Dermis blood vessel endothelial cell (primary cell): ENCODE measurements around the gene GRB2. TPM values are rescaled to one million over a fixed set of nuclear protein-coding genes. Genes with fewer than 3 reads are reported as not detected.
"Not testable (repeated sequence)": the region's sequence is repeated elsewhere in the genome, so short reads cannot be mapped to it uniquely, and the experiment has no call there.

ENCODE experiments used
- DNase-seq: peaks from one replicate; pipeline ENCODE4 v3.0.0; 2010
- total RNA-seq: library from RNA; depleted of rRNA; stranded (reverse); fragments of >200 nt; gene quantifications from 2 replicates; pipeline ENCODE4 v1.2.3, GENCODE V29; 2014

The GRB2 gene
- total RNA-seq, 1 donor from 2014 or later, result 91.2 TPM

DNA sequence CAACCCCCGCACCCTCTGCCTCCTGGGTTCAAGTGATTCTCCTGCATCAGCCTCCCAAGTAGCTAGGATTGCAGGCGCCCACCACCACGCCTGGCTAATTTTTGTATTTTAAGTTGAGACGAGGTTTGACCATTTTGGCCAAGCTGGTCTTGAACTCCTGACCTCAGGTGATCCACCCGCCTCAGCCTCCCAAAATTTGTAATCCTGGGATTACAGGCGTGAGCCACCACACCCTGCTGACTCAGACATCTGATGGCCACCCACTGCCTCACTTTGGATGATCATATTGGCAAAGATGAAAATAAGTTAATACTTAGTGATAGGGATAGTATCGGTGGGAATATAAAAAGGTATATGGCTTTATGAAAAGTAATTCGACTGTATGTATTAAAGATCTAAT, 55.9 kb downstream of the GRB2 start:
- DNase-seq, result no peak

DNA sequence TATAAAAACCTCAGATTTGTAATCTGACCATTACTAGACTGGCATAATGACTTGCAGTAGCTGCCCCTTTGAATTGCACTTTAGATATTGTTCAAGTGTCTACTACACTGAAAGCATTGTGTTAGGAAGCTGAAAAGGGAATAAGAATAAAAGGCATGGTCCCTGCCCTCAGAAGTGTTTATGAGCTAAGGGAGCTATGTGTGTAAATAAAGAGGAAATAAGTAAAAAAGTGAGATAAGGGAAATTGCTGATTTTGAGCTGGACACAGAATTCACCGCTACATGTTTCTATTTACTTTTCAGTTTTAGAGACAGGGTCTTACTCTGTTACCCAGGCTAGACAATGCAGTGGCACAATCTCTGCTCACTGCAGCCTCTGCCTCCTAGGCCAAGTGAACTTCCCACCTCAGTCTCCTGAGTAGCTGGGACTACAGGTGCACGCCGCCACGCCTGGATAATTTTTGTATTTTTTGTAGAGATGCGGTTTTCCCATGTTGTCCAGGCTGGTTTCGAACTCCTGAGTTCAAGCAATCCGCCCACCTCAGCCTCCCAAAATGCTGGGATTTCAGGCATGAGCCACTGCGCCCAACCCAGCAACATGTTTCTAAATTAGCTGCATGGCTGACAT, 57.0 kb downstream of the GRB2 start:
- DNase-seq, result no peak

DNA sequence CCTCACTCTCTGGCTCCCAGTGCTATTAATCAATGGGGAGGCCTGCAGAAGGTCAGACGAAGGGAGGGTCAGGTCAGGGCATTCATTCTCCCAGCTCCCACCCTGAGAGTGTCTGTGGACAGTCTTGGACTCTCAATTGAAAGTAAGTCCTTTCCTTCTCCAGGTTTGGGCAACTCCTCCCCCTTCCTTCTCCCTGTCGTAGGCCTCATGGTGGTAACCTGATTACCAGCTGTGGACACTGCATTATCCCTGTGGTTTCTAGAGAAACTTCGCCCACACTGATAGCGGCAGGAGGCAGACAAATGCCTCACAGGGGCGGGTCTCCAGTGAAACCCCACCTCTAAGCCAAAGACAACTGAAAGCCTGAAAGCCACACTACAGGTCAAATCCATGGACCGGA, 58.6 kb downstream of the GRB2 start:
- no peak for DNase-seq

DNA sequence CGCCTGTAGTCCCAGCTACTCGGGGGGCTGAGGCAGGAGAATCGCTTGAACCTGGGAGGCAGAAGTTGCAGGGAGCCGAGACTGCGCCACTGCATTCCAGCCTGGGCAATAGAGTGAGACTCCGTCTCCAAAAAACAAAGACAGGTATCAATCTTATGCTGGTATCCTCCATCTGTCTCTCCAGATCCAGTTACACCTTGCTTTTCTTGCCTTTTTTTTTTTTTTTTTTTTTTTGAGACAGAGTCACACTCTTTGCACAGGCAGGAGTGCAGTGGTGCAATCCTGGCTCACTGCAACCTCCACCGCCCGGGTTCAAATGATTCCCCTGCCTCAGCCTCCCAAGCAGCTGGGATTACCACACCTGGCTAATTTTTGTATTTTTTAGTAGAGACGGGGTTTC, 59.1 kb downstream of the GRB2 start:
- not testable (repeated sequence) for DNase-seq

DNA sequence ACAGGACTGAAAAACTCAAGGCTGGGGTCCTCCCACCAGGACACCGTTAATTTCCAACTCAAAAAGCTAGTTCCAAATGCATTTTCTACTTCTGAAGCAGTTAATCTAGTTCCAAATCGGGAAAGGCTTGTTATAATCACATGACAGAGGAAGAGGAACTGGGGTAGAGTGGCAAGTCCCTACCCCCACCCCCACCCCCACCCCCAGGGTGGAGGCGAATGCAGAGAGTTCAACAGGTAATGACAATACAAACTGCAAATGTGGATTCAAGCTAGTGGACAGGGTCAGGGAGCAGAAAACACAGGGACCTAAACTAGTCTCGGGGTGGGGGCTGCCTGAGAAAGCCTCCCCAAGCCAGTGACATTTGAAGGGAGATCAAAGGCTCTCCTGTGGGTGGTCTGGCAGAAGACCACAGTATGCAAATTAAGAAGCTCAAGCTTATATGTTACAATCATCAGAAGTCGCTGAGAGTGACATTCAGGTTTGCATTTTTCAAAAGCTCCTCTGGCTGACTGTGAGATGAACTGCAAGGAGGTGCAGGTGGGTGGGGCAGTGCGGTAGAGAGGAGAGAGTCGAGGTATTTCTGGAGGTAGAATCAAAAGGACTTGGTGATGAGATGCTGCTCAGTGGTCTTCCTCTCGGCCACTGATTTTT, 59.8 kb downstream of the GRB2 start:
- no peak for DNase-seq

DNA sequence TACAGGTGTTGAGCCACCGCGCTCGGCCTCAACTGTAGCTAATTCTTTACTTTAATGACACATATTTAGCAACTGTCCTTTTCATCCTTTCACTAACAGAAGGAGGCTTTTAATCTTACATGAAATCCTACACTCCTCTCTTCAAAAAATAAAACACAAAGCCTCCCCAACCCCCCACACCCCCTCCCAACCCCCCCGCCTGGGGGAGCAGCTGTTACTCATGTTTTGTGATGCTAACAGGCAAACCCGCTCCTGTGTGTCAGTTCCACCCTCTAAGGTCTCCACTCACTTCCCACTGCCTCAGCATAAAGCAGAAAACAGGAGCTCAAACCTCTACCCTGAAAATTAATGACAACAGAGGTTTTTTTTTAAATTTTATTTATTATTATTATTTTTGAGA, 60.8 kb downstream of the GRB2 start:
- DNase-seq, result no peak

DNA sequence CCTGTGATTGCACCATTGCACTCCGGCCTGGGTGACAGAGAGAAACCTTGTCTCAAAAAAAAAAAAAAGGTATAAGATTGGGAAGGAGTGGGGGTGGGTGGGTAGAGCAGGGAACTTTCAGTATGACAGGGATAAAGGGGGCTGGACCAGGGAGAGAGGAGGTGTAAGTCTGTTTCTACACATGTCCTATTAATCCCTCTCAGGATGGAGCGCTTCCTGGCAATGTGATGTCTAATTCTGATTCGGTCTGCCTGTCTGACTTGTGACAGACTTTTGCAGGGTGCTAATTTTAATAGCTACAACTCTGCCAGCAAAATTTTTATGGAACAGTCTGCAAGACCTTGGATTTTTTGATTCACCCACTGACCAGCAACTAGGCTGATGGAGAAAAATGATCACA, 62.5 kb downstream of the GRB2 start:
- DNase-seq, result no peak

DNA sequence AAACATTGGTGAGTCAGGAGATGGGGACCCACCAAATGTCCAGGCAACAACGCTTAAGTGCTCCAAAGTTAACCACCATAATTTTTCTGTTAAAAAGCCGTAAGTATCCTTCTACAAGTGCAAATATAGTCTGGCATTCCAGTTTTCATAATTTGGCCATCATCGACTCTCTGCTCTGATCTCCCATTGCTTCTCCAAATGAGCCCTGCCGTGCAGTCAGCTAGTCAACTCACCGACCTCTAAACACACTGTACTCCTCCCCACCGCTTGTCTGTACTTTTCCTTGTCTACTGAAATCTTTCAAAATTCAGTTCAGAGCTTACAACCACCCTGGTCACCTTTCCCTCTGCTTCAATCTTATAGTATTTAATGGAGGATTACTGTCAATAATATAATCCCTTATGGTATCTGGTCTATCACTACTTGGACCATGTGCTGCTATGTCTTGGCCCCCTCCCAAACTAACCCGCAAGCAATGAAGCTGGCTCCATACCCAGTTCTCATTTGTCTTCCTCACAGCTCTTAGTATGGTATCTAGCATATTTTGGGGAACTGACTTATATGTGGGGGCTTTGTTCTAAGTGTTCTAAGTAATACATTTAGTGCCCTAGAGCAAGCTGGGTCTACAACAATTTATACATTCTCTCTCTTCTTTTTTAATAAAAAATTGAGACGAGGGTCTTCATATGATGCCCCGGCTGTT, 63.5 kb downstream of the GRB2 start:
- no peak for DNase-seq

DNA sequence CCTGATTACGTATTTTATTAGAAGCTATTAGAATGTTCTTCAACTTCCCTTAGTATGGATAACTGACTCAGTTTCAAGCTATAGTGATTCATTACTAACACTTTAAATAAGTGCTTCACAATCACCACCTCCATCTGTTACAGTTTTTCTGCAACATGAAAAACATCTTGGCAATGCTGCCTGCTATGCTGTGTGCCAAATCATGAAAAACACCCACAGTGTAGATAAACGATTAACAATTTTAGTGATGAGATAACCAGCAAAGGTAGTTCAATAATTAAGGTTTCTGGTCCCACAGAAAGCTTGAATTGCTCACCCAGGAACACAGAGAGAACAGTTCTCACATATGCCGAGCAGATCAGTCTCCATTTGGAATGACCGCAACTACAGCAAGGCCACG, 64.8 kb downstream of the GRB2 start:
- DNase-seq, result no peak

DNA sequence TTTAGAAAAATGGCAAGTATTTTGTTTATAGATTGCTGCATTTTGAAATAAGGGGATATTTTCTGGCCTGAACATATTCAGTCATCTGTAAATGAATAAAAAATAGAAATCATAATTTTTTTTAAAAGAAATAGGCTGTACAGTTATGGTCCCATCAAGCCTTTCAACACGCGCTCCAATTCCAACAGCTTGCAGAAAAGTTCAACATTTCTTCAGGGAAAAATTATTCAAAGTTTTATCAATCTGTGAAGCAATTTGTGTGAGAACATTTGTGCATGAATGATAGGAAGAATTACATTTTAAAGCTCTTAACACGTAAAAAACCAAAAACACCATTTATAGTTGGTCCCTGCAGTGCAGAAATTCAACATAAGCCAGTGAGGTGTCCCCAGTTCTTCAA, 65.5 kb downstream of the GRB2 start:
- no peak for DNase-seq

DNA sequence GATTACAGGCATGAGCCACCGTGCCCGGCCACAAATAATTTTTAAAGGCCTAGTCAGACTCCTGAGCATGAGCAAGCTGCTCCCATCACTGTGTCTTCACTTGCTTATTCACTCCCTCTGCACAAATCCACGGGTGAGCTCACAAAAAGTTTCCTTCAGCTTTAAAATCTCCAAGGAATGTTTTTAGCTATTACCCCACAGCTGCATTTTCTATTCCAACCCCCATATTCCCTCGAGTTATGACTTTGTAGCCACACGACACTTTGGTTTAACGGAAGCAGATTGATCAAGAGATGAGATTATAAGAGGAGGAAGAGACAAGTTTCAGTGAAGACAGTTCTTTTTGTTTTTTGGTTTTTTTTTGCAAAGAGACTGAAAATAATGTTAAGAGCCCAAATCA, 67.1 kb downstream of the GRB2 start:
- no peak for DNase-seq

DNA sequence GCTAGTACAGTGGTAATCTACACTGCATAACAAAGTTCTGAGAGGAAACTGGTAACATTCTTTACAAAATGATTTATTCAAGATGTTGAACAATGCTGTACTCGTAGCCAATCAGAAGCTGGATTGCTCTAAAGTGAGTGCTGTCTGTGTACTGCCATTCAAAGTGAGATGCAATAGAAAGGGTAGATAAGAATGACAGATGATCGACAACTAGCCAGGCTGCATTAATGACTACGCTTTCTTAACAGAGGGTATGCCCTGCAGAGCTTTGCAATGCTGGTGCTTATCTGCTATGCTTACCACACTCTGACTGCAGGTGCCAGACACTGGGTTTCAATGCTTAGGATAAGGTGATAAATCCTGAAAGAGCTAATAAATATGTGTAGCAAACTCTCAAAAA, 70.2 kb downstream of the GRB2 start:
- no peak for DNase-seq

DNA sequence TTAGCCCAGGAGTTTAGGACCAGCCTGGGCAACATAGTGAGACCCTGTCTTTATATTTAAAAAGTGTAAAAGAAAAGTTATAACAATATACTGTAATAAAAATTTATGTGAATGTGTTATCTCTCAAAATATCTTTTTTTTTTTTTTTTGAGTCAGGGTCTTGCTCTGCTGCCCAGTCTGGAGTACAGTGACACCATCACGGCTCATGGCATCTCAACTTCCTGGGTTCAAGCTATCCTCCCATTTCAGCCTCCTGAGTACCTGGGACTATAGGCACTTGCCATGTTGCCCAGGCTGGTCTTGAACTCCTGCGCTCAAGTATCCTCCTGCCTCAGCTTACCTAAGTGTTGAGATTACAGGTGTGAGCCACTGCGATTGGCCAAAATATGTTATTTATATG, 70.8 kb downstream of the GRB2 start:
- no peak for DNase-seq

DNA sequence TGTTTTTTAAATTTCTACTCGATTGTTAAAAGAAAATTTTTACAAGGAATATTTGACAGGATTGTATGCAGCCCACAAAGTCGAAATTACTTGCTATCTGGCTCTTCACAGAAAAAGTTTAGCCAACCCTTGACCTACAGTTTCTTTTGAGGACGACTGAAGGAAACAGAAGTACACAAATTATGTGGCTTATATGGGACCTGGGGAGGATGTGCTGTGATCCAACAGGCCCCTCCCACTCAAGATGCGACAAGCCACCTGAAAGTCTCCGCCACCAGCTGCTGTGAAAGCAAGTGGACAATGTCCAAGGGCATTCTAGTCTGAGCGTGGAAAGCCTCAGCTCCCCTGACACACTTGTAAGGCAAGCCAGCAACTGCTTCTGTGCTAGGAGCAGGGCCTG, 73.8 kb downstream of the GRB2 start:
- no peak for DNase-seq

DNA sequence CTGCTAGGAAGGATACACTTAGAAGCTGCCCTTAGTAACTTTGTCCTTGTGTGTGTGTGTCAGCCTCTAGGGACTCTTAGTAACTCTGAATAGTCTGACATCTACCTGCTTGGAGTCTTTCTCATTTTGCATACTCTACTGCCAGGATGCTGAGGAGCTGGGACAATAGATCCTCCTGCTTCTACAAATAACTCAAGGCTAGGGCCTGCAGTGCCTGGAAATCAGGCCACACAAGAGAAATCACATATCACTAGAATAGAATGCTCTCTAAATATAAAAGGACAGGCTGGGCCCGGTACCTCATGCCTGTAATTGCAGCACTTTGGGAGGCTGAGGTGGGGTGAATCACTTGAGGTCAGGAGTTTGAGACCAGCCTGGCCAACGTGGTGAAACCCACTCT, 77.7 kb downstream of the GRB2 start:
- no peak for DNase-seq

DNA sequence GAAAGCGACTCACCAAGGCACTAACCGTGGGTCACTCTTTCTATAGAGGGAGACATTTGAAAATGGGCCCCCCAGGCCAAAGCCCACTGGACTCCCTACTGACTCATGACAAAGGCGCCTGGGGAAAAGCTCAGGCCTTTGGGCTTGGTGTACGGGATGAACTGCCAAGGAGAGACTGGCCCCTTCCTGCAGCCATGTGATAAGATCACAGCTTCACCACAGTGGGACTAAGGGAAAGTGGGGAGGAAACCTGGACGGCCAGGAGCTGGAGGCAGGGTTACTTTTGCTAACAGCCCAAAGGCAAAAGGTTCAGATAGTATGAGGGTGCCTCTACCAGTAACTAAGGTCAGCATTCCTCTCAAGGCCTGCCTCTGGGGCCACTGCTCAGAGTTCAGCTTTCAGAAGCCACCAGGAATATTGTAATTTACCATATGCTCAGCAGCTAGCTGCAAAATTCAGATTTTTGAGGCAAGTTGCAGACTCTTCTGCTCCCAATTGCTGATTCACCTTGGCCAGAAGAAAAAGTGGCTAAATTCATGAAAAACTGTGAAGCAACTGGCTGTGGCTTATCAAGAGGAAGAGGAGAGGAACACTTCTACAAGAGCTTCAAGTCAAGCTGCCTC, 79.1 kb downstream of the GRB2 start:
- DNase-seq, result peak; percentile 69

DNA sequence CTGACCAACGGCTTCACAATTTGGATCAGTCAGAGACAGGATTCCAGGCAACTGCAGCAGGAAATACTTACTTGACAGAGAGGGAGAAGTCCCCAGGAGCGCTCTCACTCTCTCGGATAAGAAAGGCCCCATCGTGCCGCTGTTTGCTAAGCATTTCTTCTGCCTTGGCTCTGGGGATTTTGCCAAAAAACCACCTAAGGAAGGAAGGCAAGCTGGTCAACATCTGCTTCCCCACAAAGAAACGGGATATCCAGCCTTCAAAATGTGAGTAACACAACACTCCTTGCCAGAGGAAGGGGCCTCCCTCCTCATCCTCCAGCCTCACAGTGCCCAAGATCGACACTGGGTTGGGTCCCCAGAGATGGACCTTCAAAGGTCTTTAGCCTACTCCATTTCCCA, 79.7 kb downstream of the GRB2 start:
- peak; percentile 91 for DNase-seq

DNA sequence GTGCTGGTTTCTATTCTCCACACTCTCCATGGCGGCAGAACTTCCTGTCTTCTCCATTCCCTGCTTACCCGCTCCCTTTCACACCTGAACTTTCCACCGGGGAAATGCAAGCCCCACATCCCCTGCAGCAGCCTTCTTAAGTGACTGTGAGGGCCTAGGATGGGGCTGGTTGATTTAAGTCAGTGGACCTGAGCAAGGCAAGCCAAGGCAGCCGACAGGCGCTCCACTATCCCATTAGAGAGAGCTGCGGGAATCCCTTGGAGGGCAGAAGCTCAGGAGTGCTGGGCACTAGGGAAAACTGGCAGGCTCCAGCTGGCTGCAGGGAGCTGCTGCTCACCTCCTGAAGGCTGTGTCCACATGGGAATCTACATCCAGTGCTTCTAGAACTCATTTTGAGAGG, 80.1 kb downstream of the GRB2 start:
- no peak for DNase-seq

DNA sequence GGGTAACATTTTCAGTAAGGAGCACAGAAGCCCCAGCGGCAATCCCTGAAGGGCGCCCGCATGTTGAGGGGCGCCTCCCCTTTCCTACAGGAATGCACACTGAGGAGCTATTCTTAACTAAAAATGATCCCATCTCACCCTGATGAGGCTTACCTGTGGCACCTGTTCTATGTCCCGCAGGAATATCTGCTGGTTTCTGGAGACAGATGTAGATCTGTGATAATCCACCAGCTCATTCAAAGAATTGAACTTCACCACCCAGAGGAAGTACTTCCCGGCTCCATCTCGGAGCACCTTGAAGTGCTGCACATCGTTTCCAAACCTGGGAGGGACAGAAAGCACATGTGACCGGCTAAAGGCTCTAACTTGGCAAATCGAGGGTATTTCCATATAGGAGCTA, 84.0 kb downstream of the GRB2 start:
- no peak for DNase-seq

DNA sequence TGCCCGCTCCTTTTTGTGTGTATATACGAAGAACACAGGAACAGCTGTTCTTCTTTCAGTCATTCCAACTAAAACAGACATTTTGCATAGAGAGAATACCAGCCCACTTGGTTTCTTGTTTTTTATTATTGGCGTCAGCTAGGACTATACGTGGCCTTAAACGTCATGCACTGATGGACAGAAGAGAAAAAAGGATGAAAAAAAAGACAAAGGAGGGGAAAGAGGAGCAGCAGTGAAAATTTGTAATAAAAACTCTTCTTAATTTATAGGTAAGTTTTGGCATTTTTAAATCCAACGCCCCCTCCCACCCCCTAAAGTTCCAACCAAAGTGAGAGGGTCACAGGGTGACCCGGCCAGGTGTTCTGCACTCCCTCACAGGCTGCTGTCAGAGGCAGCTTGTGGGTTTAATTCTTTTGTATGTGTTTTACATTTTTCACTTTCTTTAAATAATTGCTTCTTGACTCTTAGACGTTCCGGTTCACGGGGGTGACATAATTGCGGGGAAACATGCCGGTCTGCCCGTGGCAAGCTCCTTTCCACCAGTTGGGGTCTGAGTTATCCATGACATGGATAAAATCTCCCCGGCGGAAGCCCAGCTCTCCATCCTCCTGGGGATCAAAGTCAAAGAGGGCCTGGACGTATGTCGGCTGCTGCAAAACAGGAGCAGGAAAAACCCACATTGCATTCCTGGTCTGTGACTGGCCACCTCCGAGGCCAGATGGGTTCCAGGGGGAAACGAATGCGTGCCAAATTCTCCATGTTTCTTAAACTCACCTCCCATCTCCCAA, 85.4 kb downstream of the GRB2 start:
- DNase-seq, result no peak

DNA sequence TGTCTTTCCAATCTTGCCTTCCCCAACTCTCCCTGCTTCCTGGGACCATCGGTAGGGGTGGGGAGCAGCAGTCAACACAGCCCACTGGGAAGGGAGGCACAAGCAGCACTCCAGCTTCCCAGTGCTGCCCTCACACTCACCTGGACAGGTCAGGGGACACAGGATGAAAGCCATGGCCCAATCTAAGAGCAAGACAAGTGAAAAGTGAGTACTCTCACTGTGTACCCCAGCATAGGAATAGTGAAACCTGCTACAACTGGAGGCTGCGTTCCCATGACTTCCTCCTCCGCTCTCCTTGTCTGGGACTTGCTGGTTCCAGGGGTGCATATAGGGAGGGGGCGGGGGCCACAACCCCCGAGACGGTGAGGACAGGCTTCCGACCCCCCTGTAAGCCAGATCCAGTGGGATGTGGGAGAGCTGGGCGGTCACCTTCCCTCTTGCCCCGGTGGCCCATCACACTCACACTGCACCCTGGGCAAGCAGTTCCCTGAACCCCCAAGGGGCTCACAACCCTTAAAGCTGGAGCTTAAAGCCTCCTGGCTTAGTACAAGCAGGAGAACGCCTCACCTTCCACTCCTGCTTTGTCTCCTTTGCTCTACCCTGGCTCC, 86.8 kb downstream of the GRB2 start:
- no peak for DNase-seq

DNA sequence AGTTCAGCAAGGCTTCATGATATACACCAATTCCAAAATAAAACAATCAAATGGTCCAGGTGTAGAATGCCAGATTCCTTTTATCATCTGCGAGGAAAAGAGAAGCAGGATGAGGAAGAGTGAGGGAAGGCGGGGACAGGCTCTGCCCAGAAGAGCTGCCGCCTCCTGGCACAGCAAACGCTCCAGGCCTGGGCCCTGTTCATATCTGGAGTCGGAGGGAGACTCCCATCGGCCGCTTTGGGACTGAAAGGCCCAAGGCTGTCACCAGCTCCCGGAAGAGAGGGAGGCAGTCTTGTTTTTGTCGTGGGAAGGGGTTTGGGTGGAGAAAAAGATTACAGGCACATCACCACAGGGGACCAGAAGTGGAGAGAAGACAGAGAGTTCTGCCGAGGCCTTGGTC, 87.3 kb downstream of the GRB2 start:
- no peak for DNase-seq

DNA sequence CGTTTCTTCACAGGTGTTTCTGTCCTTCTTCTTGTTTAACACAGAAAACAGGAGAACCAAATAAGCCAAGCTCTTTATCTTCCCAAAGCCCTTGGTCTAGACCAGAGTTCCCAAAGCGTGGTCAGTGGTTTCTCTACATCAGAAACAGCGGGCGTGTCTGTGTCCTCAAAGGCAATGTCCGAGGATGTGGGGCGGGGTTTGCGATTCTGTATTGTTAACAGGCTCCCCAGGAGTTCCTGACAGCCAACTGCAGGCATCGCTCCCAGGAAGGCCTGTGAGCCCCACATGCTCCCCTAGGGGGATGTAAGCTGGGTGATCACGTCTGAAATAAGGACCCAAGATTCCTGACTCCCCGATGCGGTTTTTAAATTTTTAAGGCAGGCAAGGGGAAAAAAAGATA, 87.8 kb downstream of the GRB2 start:
- no peak for DNase-seq
